Breast epithelium (tissue), 3 donors: ENCODE results near the gene POP7.

Experiments used
- CTCF ChIP-seq, 3 donors: fragments of 450-650 bp; IDR thresholded peaks; one replicate each; pipeline ENCODE4 v1.5.1; 2016 to 2017; ENCODE audit warnings: antibody characterized with exemption in 3 of 3, mild to moderate bottlenecking in 3 of 3, moderate library complexity in 3 of 3
- POLR2A ChIP-seq: fragments of 450-650 bp; IDR thresholded peaks from one replicate; pipeline ENCODE4 v1.6.1; 2016; ENCODE audit warnings: antibody characterized with exemption, mild to moderate bottlenecking, moderate library complexity
- POLR2AphosphoS5 ChIP-seq, 3 donors: sonication (generic); formaldehyde crosslinking; IDR thresholded peaks; one replicate each; pipeline ENCODE4 v1.6.1; 2017; ENCODE audit warnings: antibody characterized with exemption in 3 of 3

GRCh38 chr7:100728196-100728595 lies 22.3 kb downstream of the POP7 start:
- TF ChIP-seq POLR2AphosphoS5 (IDR thresholded peaks at IDR 0.05) (no peak), POLR2A (no peak), CTCF (IDR thresholded peaks at IDR 0.05) (no peak)
